ENCODE data around the gene STX8.

STX8 gene

DNA sequence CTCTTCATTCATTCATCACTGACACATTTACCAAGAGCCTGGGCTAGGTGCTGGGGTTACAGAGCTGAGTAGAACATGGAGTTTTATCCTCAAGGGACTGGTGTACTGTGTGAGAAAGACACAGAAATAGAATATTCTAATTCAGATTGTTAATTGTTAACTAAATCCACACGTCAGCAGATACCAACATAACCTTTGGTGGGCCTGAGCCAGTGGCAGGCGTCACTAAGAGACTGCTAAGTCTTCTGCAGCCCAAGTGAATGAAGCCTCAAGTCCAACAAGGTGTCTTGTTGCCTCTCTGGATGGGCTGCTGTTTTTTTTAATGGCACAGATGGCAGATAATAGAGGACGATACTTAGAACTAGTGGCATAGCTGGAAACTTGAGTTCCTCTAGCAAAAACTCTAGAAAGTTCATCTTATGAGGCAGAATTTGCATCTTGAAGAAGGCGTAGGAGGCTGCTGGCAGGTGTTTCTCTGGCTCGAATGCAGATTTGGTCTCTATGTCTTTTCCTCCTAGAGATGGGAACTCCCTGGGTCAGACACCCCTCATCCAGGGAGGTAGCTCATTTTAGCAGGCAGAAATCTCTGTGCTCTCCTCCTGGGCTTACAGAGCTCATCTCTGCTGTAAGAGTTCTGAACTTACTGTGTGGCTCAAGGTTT lies 374.8 kb downstream of the STX8 start:
- no peak for DNase-seq

Measured in NCI-H2029 treated with DMSO at 0.1 percent for 48 hours (cell line).